GM23338 (cell line): ENCODE results near the gene PARP2.

Experiments used
- EZH2 ChIP-seq: fragments of 200-600 bp; sonication (generic); IDR thresholded peaks from one replicate; pipeline ENCODE4 v1.8.0; 2017; ENCODE audit warnings: antibody characterized with exemption, mild to moderate bottlenecking, low read depth; ENCODE audit not compliant: unreplicated experiment
- EZH2phosphoT487 ChIP-seq: fragments of 200-600 bp; sonication (generic); IDR thresholded peaks from one replicate; pipeline ENCODE4 v1.8.1; 2018; ENCODE audit warnings: antibody characterized with exemption; ENCODE audit not compliant: unreplicated experiment
- JUNB ChIP-seq: IDR thresholded peaks from one replicate; pipeline ENCODE4 v1.6.1; 2016; ENCODE audit warnings: antibody characterized with exemption; ENCODE audit not compliant: unreplicated experiment
- POLR2AphosphoS5 ChIP-seq: IDR thresholded peaks from 2 replicates; pipeline ENCODE4 v1.6.1; 2016; ENCODE audit warnings: antibody characterized with exemption, low read depth
- TF ChIP-seq, protein P1 (sequence below), 2 experiments: fragments of 200-600 bp in 1 of 2; sonication (generic) in 1 of 2; conservative IDR thresholded peaks; 2 replicates each; pipeline versions ENCODE4 v1.5.1 to v1.6.1; 2016 to 2017; ENCODE audit warnings: antibody characterized with exemption in 2 of 2, low read depth in 2 of 2, mild to moderate bottlenecking in 2 of 2, moderate library complexity in 1 of 2
- TF ChIP-seq, protein P2 (sequence below): IDR thresholded peaks from one replicate; pipeline ENCODE4 v1.6.1; 2018; ENCODE audit warnings: antibody characterized with exemption; ENCODE audit not compliant: unreplicated experiment
- TF ChIP-seq, protein P3 (sequence below): IDR thresholded peaks from 2 replicates; pipeline ENCODE4 v1.6.1; 2016; ENCODE audit warnings: antibody characterized with exemption

DNA sequence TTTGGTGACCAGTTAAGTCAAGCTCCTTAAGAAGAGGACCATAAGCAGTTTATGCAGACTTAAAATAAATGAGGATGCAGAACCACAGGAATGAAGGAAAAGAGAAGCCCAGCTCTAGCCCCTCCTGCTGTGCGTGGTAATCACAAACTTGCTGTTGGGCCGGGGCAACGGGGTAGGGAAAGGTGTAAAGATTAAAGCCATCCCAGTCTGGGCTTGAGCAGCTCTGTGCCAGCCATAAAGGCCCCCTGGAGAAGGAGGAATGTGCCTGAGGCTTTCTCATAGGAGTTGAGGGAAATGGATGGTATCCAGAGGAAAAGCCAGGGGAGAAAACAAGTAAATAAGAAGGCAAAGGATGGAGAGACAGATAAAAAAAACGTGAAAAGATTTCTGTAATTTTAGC, 44.7 kb downstream of the PARP2 start:
- TF ChIP-seq, protein P1, sequence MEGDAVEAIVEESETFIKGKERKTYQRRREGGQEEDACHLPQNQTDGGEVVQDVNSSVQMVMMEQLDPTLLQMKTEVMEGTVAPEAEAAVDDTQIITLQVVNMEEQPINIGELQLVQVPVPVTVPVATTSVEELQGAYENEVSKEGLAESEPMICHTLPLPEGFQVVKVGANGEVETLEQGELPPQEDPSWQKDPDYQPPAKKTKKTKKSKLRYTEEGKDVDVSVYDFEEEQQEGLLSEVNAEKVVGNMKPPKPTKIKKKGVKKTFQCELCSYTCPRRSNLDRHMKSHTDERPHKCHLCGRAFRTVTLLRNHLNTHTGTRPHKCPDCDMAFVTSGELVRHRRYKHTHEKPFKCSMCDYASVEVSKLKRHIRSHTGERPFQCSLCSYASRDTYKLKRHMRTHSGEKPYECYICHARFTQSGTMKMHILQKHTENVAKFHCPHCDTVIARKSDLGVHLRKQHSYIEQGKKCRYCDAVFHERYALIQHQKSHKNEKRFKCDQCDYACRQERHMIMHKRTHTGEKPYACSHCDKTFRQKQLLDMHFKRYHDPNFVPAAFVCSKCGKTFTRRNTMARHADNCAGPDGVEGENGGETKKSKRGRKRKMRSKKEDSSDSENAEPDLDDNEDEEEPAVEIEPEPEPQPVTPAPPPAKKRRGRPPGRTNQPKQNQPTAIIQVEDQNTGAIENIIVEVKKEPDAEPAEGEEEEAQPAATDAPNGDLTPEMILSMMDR (conservative IDR thresholded peaks at IDR 0.05; ENCODE audit: low read depth in 2 of 2): no peak
- TF ChIP-seq, protein P2, sequence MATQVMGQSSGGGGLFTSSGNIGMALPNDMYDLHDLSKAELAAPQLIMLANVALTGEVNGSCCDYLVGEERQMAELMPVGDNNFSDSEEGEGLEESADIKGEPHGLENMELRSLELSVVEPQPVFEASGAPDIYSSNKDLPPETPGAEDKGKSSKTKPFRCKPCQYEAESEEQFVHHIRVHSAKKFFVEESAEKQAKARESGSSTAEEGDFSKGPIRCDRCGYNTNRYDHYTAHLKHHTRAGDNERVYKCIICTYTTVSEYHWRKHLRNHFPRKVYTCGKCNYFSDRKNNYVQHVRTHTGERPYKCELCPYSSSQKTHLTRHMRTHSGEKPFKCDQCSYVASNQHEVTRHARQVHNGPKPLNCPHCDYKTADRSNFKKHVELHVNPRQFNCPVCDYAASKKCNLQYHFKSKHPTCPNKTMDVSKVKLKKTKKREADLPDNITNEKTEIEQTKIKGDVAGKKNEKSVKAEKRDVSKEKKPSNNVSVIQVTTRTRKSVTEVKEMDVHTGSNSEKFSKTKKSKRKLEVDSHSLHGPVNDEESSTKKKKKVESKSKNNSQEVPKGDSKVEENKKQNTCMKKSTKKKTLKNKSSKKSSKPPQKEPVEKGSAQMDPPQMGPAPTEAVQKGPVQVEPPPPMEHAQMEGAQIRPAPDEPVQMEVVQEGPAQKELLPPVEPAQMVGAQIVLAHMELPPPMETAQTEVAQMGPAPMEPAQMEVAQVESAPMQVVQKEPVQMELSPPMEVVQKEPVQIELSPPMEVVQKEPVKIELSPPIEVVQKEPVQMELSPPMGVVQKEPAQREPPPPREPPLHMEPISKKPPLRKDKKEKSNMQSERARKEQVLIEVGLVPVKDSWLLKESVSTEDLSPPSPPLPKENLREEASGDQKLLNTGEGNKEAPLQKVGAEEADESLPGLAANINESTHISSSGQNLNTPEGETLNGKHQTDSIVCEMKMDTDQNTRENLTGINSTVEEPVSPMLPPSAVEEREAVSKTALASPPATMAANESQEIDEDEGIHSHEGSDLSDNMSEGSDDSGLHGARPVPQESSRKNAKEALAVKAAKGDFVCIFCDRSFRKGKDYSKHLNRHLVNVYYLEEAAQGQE: no peak
- no peak for TF ChIP-seq EZH2
- TF ChIP-seq POLR2AphosphoS5: no peak
- TF ChIP-seq JUNB: no peak
- TF ChIP-seq EZH2phosphoT487: no peak
- TF ChIP-seq, protein P3, sequence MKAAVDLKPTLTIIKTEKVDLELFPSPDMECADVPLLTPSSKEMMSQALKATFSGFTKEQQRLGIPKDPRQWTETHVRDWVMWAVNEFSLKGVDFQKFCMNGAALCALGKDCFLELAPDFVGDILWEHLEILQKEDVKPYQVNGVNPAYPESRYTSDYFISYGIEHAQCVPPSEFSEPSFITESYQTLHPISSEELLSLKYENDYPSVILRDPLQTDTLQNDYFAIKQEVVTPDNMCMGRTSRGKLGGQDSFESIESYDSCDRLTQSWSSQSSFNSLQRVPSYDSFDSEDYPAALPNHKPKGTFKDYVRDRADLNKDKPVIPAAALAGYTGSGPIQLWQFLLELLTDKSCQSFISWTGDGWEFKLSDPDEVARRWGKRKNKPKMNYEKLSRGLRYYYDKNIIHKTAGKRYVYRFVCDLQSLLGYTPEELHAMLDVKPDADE: no peak
